GM12878 (cell line): ENCODE measurements around the gene ORAI3. TPM values are rescaled to one million over a fixed set of nuclear protein-coding genes. Genes with fewer than 3 reads are reported as not detected.

Source experiments
- ATF7 ChIP-seq: fragments of 450-650 bp; IDR thresholded peaks from 2 replicates; pipeline ENCODE4 v1.6.1; 2016; ENCODE audit warnings: low read depth, mild to moderate bottlenecking
- DPF2 ChIP-seq: fragments of 450-650 bp; IDR thresholded peaks from 2 replicates; pipeline ENCODE4 v1.6.1; 2017; ENCODE audit warnings: mild to moderate bottlenecking
- LARP7 ChIP-seq: fragments of 450-650 bp; IDR thresholded peaks from 2 replicates; pipeline ENCODE4 v1.6.1; 2017; ENCODE audit warnings: mild to moderate bottlenecking
- MAX ChIP-seq: IDR thresholded peaks from 2 replicates; pipeline ENCODE4 v1.6.1; 2012; ENCODE audit warnings: low read depth, low read length, improper control_type of control experiment
- MTA3 ChIP-seq: IDR thresholded peaks from 2 replicates; pipeline ENCODE4 v1.6.1; 2012; ENCODE audit warnings: low read length, inconsistent platforms, borderline replicate concordance
- NFYB ChIP-seq: IDR thresholded peaks from 2 replicates; pipeline ENCODE4 v1.6.1; 2011; ENCODE audit warnings: low read depth, mild to moderate bottlenecking, low read length, improper control_type of control experiment, moderate library complexity; ENCODE audit not compliant: insufficient read depth
- PML ChIP-seq: IDR thresholded peaks from 2 replicates; pipeline ENCODE4 v1.6.1; 2012; ENCODE audit warnings: low read length, inconsistent platforms
- RAD21 ChIP-seq: IDR thresholded peaks from 2 replicates; pipeline ENCODE4 v1.6.1; 2011; ENCODE audit warnings: mild to moderate bottlenecking, low read depth, low read length, moderate library complexity; ENCODE audit not compliant: insufficient read depth
- RELA ChIP-seq: fragments of 450-650 bp; IDR thresholded peaks from 2 replicates; pipeline ENCODE4 v1.8.0; 2014; ENCODE audit warnings: borderline replicate concordance; ENCODE audit not compliant: partially characterized antibody
- RELB ChIP-seq: fragments of 450-650 bp; IDR thresholded peaks from 2 replicates; pipeline ENCODE4 v1.6.1; 2017; ENCODE audit warnings: low read depth, mild to moderate bottlenecking, moderate library complexity
- RUNX3 ChIP-seq: IDR thresholded peaks from 2 replicates; pipeline ENCODE4 v1.6.1; 2012; ENCODE audit warnings: low read length, inconsistent platforms
- SIX5 ChIP-seq: IDR thresholded peaks from 2 replicates; pipeline ENCODE4 v1.6.1; 2011; ENCODE audit warnings: mild to moderate bottlenecking, low read depth, low read length, moderate library complexity; ENCODE audit not compliant: severe bottlenecking
- SREBF1 ChIP-seq: IDR thresholded peaks from 2 replicates; pipeline ENCODE4 v1.6.1; 2012; ENCODE audit warnings: mild to moderate bottlenecking, low read length
- SUPT20H ChIP-seq: IDR thresholded peaks from 2 replicates; pipeline ENCODE4 v1.6.1; 2011; ENCODE audit warnings: low read depth, mild to moderate bottlenecking, low read length, moderate library complexity, borderline replicate concordance; ENCODE audit not compliant: control insufficient read depth
- TAF1 ChIP-seq: IDR thresholded peaks from 2 replicates; pipeline ENCODE4 v1.6.1; 2011; ENCODE audit warnings: mild to moderate bottlenecking, low read depth, low read length, borderline replicate concordance
- polyA plus RNA-seq, 11 experiments: library from polyadenylated mRNA; depleted of rRNA in 4 of 11; unstranded in 6 of 11; stranded (reverse) in 5 of 11; fragments of >200 nt; fragmentation: Nextera tagmentation in 4 of 11; fragmentation: Illumina TruSeq in 1 of 11; extraction: Ambion mirVana in 4 of 11; extraction: Trizol in 1 of 11; gene quantifications; 1 replicate in 1 of 11; 2 replicates in 10 of 11; pipeline versions ENCODE4 v1.2.1 to v1.2.3, GENCODE V29; 2011 to 2016; ENCODE audit warnings: inconsistent platforms in 2 of 11, missing spikeins in 2 of 11, low read depth in 1 of 11
- total RNA-seq, 4 experiments: library from RNA; depleted of rRNA in 3 of 4; stranded (reverse); fragments of >200 nt in 3 of 4; fragmentation: Illumina TruSeq in 1 of 4; extraction: Trizol in 1 of 4; gene quantifications; 2 replicates each; pipeline versions ENCODE4 v1.2.1 to v1.2.3, GENCODE V29; 2013 to 2021
- TF ChIP-seq, protein P1 (sequence below): fragments of 450-650 bp; IDR thresholded peaks from 2 replicates; pipeline ENCODE4 v1.6.1; 2018; ENCODE audit warnings: mild to moderate bottlenecking, low read depth, moderate library complexity; ENCODE audit not compliant: partially characterized antibody
- TF ChIP-seq, protein P2 (sequence below): fragments of 450-650 bp; IDR thresholded peaks from 2 replicates; pipeline ENCODE4 v1.6.1; 2016; ENCODE audit warnings: mild to moderate bottlenecking
- TF ChIP-seq, protein P3 (sequence below): fragments of 150-350 bp; IDR thresholded peaks from 2 replicates; pipeline ENCODE4 v1.6.1; 2016; ENCODE audit warnings: low read depth, low read length
- TF ChIP-seq, protein P4 (sequence below): fragments of 450-650 bp; IDR thresholded peaks from 2 replicates; pipeline ENCODE4 v1.6.1; 2016; ENCODE audit warnings: mild to moderate bottlenecking

Gene ORAI3
- total and polyA plus RNA-seq, 10 of the 15 experiments (the other 5 are each of a cell fraction or from before 2014, with no cell fraction given): 3.4 to 21.9 (median 16.2) TPM

DNA sequence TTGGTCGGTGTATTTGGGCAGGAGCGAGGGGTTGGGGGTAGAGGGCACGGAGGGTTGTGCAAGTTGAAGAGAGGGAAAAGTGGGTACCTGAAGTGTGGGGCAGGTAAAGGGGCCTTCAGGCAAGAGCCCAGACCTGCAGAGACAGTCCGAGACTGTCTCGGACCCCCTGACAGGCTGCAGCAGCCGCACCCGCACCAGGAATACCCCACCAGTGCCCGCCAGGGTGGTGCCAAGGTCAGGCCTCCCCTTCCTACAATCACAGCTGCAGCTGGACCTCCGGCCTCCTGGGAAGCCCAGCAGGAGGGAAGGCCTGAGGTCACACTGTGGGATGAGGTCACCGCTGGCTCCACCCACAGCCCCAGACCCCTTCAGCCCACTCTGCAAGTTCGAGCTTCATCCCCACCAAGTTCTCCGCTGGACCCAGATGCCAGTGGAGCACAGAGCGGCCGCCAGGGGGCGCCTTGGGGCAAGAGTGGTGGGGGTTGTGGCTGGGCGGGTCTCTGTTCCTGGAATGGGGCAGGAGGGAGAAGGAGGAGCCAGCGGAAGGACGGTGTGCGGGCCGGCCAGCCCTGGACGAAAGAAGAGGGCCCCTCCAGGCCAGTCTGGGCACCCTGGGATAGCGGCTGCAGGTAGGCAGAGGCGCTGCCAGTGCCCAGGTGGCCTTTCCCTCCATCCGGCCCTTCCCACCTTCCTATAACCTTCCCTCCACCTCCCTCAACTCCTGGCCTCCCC, 36.0 kb downstream of the ORAI3 start, which contains the start of gene HSD3B7 (continued):
- peak; percentile 51; the same call in 1 of the 2 replicates for TF ChIP-seq DPF2
- TF ChIP-seq SUPT20H: no peak
- TF ChIP-seq, protein P1, sequence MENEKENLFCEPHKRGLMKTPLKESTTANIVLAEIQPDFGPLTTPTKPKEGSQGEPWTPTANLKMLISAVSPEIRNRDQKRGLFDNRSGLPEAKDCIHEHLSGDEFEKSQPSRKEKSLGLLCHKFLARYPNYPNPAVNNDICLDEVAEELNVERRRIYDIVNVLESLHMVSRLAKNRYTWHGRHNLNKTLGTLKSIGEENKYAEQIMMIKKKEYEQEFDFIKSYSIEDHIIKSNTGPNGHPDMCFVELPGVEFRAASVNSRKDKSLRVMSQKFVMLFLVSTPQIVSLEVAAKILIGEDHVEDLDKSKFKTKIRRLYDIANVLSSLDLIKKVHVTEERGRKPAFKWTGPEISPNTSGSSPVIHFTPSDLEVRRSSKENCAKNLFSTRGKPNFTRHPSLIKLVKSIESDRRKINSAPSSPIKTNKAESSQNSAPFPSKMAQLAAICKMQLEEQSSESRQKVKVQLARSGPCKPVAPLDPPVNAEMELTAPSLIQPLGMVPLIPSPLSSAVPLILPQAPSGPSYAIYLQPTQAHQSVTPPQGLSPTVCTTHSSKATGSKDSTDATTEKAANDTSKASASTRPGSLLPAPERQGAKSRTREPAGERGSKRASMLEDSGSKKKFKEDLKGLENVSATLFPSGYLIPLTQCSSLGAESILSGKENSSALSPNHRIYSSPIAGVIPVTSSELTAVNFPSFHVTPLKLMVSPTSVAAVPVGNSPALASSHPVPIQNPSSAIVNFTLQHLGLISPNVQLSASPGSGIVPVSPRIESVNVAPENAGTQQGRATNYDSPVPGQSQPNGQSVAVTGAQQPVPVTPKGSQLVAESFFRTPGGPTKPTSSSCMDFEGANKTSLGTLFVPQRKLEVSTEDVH: no peak
- TF ChIP-seq, protein P2, sequence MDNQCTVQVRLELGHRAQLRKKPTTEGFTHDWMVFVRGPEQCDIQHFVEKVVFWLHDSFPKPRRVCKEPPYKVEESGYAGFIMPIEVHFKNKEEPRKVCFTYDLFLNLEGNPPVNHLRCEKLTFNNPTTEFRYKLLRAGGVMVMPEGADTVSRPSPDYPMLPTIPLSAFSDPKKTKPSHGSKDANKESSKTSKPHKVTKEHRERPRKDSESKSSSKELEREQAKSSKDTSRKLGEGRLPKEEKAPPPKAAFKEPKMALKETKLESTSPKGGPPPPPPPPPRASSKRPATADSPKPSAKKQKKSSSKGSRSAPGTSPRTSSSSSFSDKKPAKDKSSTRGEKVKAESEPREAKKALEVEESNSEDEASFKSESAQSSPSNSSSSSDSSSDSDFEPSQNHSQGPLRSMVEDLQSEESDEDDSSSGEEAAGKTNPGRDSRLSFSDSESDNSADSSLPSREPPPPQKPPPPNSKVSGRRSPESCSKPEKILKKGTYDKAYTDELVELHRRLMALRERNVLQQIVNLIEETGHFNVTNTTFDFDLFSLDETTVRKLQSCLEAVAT: 0 out of 2 replicates have a peak, but pooled peaks have one; percentile 36
- no peak for TF ChIP-seq TAF1
- TF ChIP-seq MTA3: no peak; the same call in 1 of the 2 replicates
- TF ChIP-seq SREBF1: no peak
- peak; percentile 89 for TF ChIP-seq RAD21
- TF ChIP-seq NFYB: no peak
- TF ChIP-seq, protein P3, sequence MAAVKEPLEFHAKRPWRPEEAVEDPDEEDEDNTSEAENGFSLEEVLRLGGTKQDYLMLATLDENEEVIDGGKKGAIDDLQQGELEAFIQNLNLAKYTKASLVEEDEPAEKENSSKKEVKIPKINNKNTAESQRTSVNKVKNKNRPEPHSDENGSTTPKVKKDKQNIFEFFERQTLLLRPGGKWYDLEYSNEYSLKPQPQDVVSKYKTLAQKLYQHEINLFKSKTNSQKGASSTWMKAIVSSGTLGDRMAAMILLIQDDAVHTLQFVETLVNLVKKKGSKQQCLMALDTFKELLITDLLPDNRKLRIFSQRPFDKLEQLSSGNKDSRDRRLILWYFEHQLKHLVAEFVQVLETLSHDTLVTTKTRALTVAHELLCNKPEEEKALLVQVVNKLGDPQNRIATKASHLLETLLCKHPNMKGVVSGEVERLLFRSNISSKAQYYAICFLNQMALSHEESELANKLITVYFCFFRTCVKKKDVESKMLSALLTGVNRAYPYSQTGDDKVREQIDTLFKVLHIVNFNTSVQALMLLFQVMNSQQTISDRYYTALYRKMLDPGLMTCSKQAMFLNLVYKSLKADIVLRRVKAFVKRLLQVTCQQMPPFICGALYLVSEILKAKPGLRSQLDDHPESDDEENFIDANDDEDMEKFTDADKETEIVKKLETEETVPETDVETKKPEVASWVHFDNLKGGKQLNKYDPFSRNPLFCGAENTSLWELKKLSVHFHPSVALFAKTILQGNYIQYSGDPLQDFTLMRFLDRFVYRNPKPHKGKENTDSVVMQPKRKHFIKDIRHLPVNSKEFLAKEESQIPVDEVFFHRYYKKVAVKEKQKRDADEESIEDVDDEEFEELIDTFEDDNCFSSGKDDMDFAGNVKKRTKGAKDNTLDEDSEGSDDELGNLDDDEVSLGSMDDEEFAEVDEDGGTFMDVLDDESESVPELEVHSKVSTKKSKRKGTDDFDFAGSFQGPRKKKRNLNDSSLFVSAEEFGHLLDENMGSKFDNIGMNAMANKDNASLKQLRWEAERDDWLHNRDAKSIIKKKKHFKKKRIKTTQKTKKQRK: no peak
- TF ChIP-seq RUNX3: peak; percentile 63
- TF ChIP-seq, protein P4, sequence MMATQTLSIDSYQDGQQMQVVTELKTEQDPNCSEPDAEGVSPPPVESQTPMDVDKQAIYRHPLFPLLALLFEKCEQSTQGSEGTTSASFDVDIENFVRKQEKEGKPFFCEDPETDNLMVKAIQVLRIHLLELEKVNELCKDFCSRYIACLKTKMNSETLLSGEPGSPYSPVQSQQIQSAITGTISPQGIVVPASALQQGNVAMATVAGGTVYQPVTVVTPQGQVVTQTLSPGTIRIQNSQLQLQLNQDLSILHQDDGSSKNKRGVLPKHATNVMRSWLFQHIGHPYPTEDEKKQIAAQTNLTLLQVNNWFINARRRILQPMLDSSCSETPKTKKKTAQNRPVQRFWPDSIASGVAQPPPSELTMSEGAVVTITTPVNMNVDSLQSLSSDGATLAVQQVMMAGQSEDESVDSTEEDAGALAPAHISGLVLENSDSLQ: no peak
- no peak for TF ChIP-seq ATF7
- no peak for TF ChIP-seq PML
- no peak for TF ChIP-seq MAX
- TF ChIP-seq SIX5: no peak
- no peak for TF ChIP-seq RELA
- TF ChIP-seq LARP7: no peak
- no peak for TF ChIP-seq RELB
- TF ChIP-seq, all 136 proteins: peak for 17
